HepG2 (cell line): ENCODE data around the gene ENG. TPM values are rescaled to one million over a fixed set of nuclear protein-coding genes. Genes with fewer than 3 reads are reported as not detected.

ENCODE experiments used
- ARNT2 ChIP-seq: sonication (generic); formaldehyde crosslinking; IDR thresholded peaks from 2 replicates; pipeline ENCODE4 v1.8.0; 2022; ENCODE audit warnings: mild to moderate bottlenecking, low read depth, missing genetic modification reagents, moderate library complexity
- FOXA1 ChIP-seq, 2 experiments: fragments of 450-650 bp in 1 of 2; sonication (generic) in 1 of 2; formaldehyde crosslinking in 1 of 2; IDR thresholded peaks; 2 replicates each; pipeline versions ENCODE4 v1.4.0 to v1.6.1; 2016 to 2020; ENCODE audit warnings: missing genetic modification reagents in 1 of 2
- JUNB ChIP-seq: sonication (generic); formaldehyde crosslinking; IDR thresholded peaks from 2 replicates; pipeline ENCODE4 v1.8.0; 2022; ENCODE audit warnings: missing genetic modification reagents, mild to moderate bottlenecking, borderline replicate concordance
- KDM2A ChIP-seq: sonication (generic); formaldehyde crosslinking; IDR thresholded peaks from 2 replicates; pipeline ENCODE4 v1.4.0; 2020; ENCODE audit warnings: low read depth, missing genetic modification reagents, borderline replicate concordance
- KLF11 ChIP-seq: IDR thresholded peaks from 2 replicates; pipeline ENCODE4 v1.6.1; 2016; ENCODE audit warnings: missing compliant biosample characterization
- MBNL3 ChIP-seq: fragments of 250-450 bp; sonication (Bioruptor Pico); conservative IDR thresholded peaks from 2 replicates; pipeline ENCODE4 v1.8.0; 2022; ENCODE audit warnings: mild to moderate bottlenecking, inconsistent platforms
- NFKBIZ ChIP-seq: IDR thresholded peaks from 2 replicates; pipeline ENCODE4 v1.6.1; 2018; ENCODE audit warnings: missing genetic modification reagents, missing compliant biosample characterization
- NONO ChIP-seq, 2 experiments: fragments of 450-650 bp in 1 of 2; sonication (generic) in 1 of 2; formaldehyde crosslinking in 1 of 2; IDR thresholded peaks in 1 of 2; conservative IDR thresholded peaks in 1 of 2; 2 replicates each; pipeline versions ENCODE4 v1.6.1 to v1.8.0; 2017 to 2022; ENCODE audit warnings: mild to moderate bottlenecking in 1 of 2, missing genetic modification reagents in 1 of 2, moderate library complexity in 1 of 2
- PLRG1 ChIP-seq: fragments of 450-650 bp; conservative IDR thresholded peaks from 2 replicates; pipeline ENCODE4 v1.6.1; 2016
- U2AF1 ChIP-seq: fragments of 200-400 bp; formaldehyde crosslinking; optimal IDR thresholded peaks from 2 replicates; pipeline ENCODE3; 2017; ENCODE audit warnings: mild to moderate bottlenecking, low read depth, low read length
- ZFP36L1 ChIP-seq: sonication (generic); formaldehyde crosslinking; IDR thresholded peaks from 2 replicates; pipeline ENCODE4 v1.8.0; 2022; ENCODE audit warnings: mild to moderate bottlenecking, missing genetic modification reagents, moderate library complexity
- ZFP90 ChIP-seq: sonication (generic); formaldehyde crosslinking; IDR thresholded peaks from 2 replicates; pipeline ENCODE4 v1.8.0; 2022; ENCODE audit warnings: missing genetic modification reagents, mild to moderate bottlenecking, inconsistent platforms, borderline replicate concordance
- ZNF143 ChIP-seq: sonication (generic); formaldehyde crosslinking; IDR thresholded peaks from 2 replicates; pipeline ENCODE4 v1.4.0; 2020; ENCODE audit warnings: missing genetic modification reagents
- polyA plus RNA-seq, 8 experiments: library from polyadenylated mRNA; depleted of rRNA in 3 of 8; stranded (reverse) in 7 of 8; unstranded in 1 of 8; fragments of >200 nt; fragmentation: Illumina TruSeq in 4 of 8; extraction: Trizol in 4 of 8; gene quantifications; 2 replicates each; pipeline versions ENCODE4 v1.2.1 to v1.2.3, GENCODE V29; 2011 to 2016; ENCODE audit warnings: low read depth in 4 of 8, missing spikeins in 1 of 8, mixed read lengths in 1 of 8; ENCODE audit not compliant: insufficient read depth in 1 of 8
- total RNA-seq, 5 experiments: library from RNA; depleted of rRNA; stranded (reverse); fragments of >200 nt; fragmentation: Illumina TruSeq; extraction: Trizol; gene quantifications; 2 replicates each; pipeline ENCODE4 v1.2.3, GENCODE V29; 2016; ENCODE audit warnings: low read depth in 1 of 5
- TF ChIP-seq, protein P1 (sequence below): sonication (generic); formaldehyde crosslinking; IDR thresholded peaks from 2 replicates; pipeline ENCODE4 v1.4.0; 2020; ENCODE audit warnings: missing genetic modification reagents
- TF ChIP-seq, protein P2 (sequence below): sonication (generic); formaldehyde crosslinking; IDR thresholded peaks from 2 replicates; pipeline ENCODE4 v1.8.0; 2022; ENCODE audit warnings: mild to moderate bottlenecking, missing genetic modification reagents, moderate library complexity
- TF ChIP-seq, protein P3 (sequence below): sonication (generic); formaldehyde crosslinking; IDR thresholded peaks from 2 replicates; pipeline ENCODE4 v1.8.0; 2023; ENCODE audit warnings: mild to moderate bottlenecking, missing genetic modification reagents
- TF ChIP-seq, protein P4 (sequence below): sonication (generic); formaldehyde crosslinking; IDR thresholded peaks from 2 replicates; pipeline ENCODE4 v1.5.1; 2020; ENCODE audit warnings: missing genetic modification reagents, mild to moderate bottlenecking, borderline replicate concordance
- TF ChIP-seq, protein P5 (sequence below): sonication (generic); formaldehyde crosslinking; IDR thresholded peaks from 2 replicates; pipeline ENCODE4 v1.4.0; 2020; ENCODE audit warnings: missing genetic modification reagents, mild to moderate bottlenecking, borderline replicate concordance

The ENG gene
- total and polyA plus RNA-seq, 2 of the 13 experiments (the other 11 are each of a cell fraction or from before 2014, with no cell fraction given): 0.02 to 1.1 TPM

DNA sequence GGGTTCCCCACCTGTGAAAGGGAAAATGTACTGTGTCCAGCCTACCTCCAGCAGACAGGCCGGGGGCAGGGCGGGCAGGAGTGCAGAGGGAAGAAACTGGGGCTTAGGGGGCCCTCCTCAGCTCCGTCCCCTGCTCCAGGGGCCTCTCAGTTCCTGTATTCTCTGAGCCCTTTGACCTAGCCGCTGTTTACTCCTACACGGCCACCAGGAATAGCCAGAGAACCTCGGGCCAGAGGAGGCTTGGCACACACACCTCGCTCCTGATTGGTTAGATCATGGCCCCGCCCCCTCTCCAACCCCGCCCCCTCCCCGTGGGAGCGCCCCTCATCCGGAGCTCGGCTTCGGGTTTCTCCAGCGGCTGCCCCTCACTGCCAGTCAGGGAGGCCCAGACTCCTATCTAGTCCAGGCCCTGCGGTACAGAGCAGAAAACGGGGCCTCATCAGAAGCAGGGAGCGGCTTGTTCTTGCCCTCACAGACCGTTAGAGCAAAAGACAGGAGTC lies 42.8 kb upstream of the ENG start (continued):
- TF ChIP-seq, protein P1, sequence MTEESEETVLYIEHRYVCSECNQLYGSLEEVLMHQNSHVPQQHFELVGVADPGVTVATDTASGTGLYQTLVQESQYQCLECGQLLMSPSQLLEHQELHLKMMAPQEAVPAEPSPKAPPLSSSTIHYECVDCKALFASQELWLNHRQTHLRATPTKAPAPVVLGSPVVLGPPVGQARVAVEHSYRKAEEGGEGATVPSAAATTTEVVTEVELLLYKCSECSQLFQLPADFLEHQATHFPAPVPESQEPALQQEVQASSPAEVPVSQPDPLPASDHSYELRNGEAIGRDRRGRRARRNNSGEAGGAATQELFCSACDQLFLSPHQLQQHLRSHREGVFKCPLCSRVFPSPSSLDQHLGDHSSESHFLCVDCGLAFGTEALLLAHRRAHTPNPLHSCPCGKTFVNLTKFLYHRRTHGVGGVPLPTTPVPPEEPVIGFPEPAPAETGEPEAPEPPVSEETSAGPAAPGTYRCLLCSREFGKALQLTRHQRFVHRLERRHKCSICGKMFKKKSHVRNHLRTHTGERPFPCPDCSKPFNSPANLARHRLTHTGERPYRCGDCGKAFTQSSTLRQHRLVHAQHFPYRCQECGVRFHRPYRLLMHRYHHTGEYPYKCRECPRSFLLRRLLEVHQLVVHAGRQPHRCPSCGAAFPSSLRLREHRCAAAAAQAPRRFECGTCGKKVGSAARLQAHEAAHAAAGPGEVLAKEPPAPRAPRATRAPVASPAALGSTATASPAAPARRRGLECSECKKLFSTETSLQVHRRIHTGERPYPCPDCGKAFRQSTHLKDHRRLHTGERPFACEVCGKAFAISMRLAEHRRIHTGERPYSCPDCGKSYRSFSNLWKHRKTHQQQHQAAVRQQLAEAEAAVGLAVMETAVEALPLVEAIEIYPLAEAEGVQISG (CRISPR knock-in tag): peak; percentile 61
- no peak for TF ChIP-seq ZFP90 (CRISPR knock-in tag)
- TF ChIP-seq JUNB (CRISPR knock-in tag): no peak
- TF ChIP-seq NONO (IDR thresholded peaks at IDR 0.05): no peak
- no peak for TF ChIP-seq NONO (CRISPR knock-in tag; conservative IDR thresholded peaks at IDR 0.05)
- no peak for TF ChIP-seq PLRG1
- TF ChIP-seq U2AF1: no peak
- 0 out of 2 replicates have a peak, but pooled peaks have one; percentile 24 for TF ChIP-seq ARNT2 (CRISPR knock-in tag)
- TF ChIP-seq ZNF143 (CRISPR knock-in tag): no peak
- TF ChIP-seq KDM2A: peak; percentile 41; the same call in 1 of the 2 replicates
- TF ChIP-seq ZFP36L1 (CRISPR knock-in tag): 0 out of 2 replicates have a peak, but pooled peaks have one; percentile 35
- TF ChIP-seq, protein P2, sequence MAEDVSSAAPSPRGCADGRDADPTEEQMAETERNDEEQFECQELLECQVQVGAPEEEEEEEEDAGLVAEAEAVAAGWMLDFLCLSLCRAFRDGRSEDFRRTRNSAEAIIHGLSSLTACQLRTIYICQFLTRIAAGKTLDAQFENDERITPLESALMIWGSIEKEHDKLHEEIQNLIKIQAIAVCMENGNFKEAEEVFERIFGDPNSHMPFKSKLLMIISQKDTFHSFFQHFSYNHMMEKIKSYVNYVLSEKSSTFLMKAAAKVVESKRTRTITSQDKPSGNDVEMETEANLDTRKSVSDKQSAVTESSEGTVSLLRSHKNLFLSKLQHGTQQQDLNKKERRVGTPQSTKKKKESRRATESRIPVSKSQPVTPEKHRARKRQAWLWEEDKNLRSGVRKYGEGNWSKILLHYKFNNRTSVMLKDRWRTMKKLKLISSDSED (CRISPR knock-in tag): no peak
- no peak for TF ChIP-seq FOXA1 (IDR thresholded peaks at IDR 0.05)
- peak; percentile 86 for TF ChIP-seq FOXA1 (CRISPR knock-in tag; IDR thresholded peaks at IDR 0.05)
- TF ChIP-seq, protein P3, sequence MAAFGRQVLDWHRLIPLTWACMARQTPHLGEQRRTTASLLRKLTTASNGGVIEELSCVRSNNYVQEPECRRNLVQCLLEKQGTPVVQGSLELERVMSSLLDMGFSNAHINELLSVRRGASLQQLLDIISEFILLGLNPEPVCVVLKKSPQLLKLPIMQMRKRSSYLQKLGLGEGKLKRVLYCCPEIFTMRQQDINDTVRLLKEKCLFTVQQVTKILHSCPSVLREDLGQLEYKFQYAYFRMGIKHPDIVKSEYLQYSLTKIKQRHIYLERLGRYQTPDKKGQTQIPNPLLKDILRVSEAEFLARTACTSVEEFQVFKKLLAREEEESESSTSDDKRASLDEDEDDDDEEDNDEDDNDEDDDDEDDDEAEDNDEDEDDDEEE (CRISPR knock-in tag): no peak
- TF ChIP-seq, protein P4, sequence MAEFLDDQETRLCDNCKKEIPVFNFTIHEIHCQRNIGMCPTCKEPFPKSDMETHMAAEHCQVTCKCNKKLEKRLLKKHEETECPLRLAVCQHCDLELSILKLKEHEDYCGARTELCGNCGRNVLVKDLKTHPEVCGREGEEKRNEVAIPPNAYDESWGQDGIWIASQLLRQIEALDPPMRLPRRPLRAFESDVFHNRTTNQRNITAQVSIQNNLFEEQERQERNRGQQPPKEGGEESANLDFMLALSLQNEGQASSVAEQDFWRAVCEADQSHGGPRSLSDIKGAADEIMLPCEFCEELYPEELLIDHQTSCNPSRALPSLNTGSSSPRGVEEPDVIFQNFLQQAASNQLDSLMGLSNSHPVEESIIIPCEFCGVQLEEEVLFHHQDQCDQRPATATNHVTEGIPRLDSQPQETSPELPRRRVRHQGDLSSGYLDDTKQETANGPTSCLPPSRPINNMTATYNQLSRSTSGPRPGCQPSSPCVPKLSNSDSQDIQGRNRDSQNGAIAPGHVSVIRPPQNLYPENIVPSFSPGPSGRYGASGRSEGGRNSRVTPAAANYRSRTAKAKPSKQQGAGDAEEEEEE (CRISPR knock-in tag): no peak
- no peak for TF ChIP-seq KLF11 (CRISPR knock-in tag)
- no peak for TF ChIP-seq NFKBIZ
- TF ChIP-seq MBNL3 (CRISPR knock-in tag): no peak
- TF ChIP-seq, protein P5, sequence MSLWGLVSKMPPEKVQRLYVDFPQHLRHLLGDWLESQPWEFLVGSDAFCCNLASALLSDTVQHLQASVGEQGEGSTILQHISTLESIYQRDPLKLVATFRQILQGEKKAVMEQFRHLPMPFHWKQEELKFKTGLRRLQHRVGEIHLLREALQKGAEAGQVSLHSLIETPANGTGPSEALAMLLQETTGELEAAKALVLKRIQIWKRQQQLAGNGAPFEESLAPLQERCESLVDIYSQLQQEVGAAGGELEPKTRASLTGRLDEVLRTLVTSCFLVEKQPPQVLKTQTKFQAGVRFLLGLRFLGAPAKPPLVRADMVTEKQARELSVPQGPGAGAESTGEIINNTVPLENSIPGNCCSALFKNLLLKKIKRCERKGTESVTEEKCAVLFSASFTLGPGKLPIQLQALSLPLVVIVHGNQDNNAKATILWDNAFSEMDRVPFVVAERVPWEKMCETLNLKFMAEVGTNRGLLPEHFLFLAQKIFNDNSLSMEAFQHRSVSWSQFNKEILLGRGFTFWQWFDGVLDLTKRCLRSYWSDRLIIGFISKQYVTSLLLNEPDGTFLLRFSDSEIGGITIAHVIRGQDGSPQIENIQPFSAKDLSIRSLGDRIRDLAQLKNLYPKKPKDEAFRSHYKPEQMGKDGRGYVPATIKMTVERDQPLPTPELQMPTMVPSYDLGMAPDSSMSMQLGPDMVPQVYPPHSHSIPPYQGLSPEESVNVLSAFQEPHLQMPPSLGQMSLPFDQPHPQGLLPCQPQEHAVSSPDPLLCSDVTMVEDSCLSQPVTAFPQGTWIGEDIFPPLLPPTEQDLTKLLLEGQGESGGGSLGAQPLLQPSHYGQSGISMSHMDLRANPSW (CRISPR knock-in tag): no peak
